Measurements from ENCODE around the gene OXT. TPM values are rescaled to one million over a fixed set of nuclear protein-coding genes. Genes with fewer than 3 reads are reported as not detected.
A peak's percentile ranks its signal among the peaks of the same experiment; 100 is the strongest.

Gene OXT
- total and polyA plus RNA-seq, 2 donors (not counting 1 experiment from before 2014, with no cell fraction given) = 1.0 to 1.7 TPM

DNA sequence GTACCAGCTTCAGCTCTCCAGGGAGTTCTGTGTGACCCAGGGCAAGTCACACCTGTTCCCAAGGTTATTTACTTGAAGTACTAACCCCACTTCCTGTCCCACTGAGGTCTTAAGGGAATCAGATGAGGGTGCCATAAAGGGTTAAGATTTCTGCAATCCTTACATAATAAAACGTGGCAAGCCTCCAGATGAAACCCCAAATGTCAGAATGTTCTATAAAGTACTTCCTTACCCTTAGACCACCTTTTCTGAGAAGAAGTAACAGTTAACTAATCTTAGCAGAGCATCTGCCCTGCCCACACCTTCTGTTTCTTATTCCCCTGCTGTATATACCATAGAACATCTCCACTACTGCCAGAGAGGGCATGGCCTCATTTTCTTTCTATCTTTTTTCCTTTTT, 19.1 kb downstream of the OXT start:
- Mint-ChIP-seq H3K4me1 (peaks cover 24% of the 10 kb centered on the region), H3K27me3 (peaks cover 21% of the 10 kb centered on the region), H3K9me3 (ENCODE audit: insufficient read depth) (no peaks in the 10 kb centered on the region), H3K4me3 (peak overlapping the region; percentile 66), H3K27ac (peak overlapping the region; percentile 39)
- ATAC-seq (ENCODE audit: low read depth) (no peak), DNase-seq (no peak)
- H3K4me2 ChIP-seq (replicated peaks; ENCODE audit: low read depth, low read length, poor library complexity, severe bottlenecking) = no peak overlapping the region
- POLR2A ChIA-PET = no interaction called here
- TF ChIP-seq EZH2 (IDR thresholded peaks at IDR 0.05; ENCODE audit: borderline replicate concordance, insufficient read depth, low read depth, low read length, poor library complexity, severe bottlenecking) = no peak
- TF ChIP-seq, protein P1, sequence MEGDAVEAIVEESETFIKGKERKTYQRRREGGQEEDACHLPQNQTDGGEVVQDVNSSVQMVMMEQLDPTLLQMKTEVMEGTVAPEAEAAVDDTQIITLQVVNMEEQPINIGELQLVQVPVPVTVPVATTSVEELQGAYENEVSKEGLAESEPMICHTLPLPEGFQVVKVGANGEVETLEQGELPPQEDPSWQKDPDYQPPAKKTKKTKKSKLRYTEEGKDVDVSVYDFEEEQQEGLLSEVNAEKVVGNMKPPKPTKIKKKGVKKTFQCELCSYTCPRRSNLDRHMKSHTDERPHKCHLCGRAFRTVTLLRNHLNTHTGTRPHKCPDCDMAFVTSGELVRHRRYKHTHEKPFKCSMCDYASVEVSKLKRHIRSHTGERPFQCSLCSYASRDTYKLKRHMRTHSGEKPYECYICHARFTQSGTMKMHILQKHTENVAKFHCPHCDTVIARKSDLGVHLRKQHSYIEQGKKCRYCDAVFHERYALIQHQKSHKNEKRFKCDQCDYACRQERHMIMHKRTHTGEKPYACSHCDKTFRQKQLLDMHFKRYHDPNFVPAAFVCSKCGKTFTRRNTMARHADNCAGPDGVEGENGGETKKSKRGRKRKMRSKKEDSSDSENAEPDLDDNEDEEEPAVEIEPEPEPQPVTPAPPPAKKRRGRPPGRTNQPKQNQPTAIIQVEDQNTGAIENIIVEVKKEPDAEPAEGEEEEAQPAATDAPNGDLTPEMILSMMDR (IDR thresholded peaks at IDR 0.05) = no peak
- H3K27ac ChIP-seq (ENCODE audit: low read length in 2 of 2) = no peak overlapping the region
- no CpG with 5 or more reads among the region's 1 CpG for WGBS (ENCODE audit: insufficient coverage)
- no peak overlapping the region for H3K4me3 ChIP-seq (ENCODE audit: control extremely low read depth in 1 of 5, extremely low read depth in 1 of 5, insufficient read depth in 1 of 5, low read depth in 2 of 5, low read length in 4 of 5)
- no peak overlapping the region for H2AFZ ChIP-seq (ENCODE audit: insufficient read depth, low read depth, low read length, poor library complexity, severe bottlenecking)
- peaks cover 18 to 27% of the 10 kb centered on the region in 2 donors for H3K4me1 ChIP-seq (ENCODE audit: control insufficient read depth in 2 of 2, insufficient read depth in 2 of 2, low read length in 2 of 2)
- no peak overlapping the region for H3K9ac ChIP-seq (ENCODE audit: low read length)
- no peaks in the 10 kb centered on the region for H3K36me3 ChIP-seq (replicated peaks in 1 of 2; ENCODE audit: control extremely low read depth in 1 of 2, control insufficient read depth in 1 of 2, extremely low read depth in 1 of 2, insufficient read depth in 2 of 2, low read length in 1 of 2)
- no peaks in the 10 kb centered on the region for H3K9me3 ChIP-seq (ENCODE audit: control extremely low read depth in 1 of 3, control insufficient read depth in 2 of 3, insufficient read depth in 1 of 3, low read length in 2 of 3)
- intact Hi-C loops (cut with micrococcal nuclease) = no loop called here
- H4K20me1 ChIP-seq (ENCODE audit: control insufficient read depth, insufficient read depth, low read length, poor library complexity, severe bottlenecking) = no peaks in the 10 kb centered on the region
- H3K79me2 ChIP-seq (ENCODE audit: control insufficient read depth, insufficient read depth, low read length) = no peaks in the 10 kb centered on the region
- CTCF ChIA-PET = interaction anchor here (1.1 kb wide), 1 partner anchor 21 kb away, joined by 3 read pairs; no protein-coding TSS in a partner anchor
- peaks cover 0 to 16% (median 6%) of the 10 kb centered on the region in 4 experiments for H3K27me3 ChIP-seq (replicated peaks in 1 of 4; ENCODE audit: control extremely low read depth in 1 of 4, control insufficient read depth in 3 of 4, insufficient read depth in 4 of 4, low read length in 3 of 4)

DNA sequence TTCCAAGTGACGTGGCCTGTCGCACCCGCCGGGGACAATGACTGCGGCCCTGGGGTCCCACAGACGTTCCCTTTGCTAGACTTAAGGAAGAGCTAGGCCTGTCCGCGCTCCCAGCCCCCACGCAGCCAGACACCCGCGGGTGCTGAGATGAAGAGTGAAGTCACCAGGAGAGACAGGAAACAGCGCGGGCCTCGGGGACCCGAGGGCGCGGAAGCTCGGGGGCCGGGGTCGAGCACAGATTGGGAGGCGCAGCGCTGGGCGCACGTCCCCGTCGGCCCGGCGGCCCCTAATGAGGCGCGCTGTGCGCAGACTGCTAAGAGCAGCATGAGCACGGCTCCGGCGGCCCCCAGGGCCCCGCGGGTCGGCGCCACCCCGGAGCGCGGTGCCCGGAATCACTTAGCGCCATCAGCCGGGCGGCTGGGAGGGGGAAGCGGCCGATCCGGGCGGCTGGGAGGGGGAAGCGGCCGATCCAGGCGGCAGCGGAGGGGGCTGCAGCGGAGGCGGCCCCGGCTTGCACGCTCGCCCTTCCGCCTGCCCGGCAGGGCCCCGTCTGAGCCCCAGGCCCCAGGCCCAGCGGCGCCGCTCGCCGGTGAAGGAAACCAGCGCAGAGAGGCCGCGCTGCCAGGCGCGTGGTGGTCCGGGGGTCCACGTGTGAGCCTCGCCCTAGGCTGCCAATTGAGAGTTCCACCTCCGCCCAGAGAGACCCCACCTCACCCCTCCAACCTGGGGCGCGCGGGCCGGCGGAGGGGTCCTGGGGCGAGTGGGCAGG, 21.4 kb downstream of the OXT start:
- 4% methylated on average over 75 of the region's 81 CpGs for WGBS (ENCODE audit: insufficient coverage)
- peaks cover 18 to 27% of the 10 kb centered on the region in 2 donors for H3K4me1 ChIP-seq (ENCODE audit: control insufficient read depth in 2 of 2, insufficient read depth in 2 of 2, low read length in 2 of 2)
- H2AFZ ChIP-seq (ENCODE audit: insufficient read depth, low read depth, low read length, poor library complexity, severe bottlenecking) = peak overlapping the region; percentile 82
- H3K4me3 ChIP-seq (ENCODE audit: control extremely low read depth in 1 of 5, extremely low read depth in 1 of 5, insufficient read depth in 1 of 5, low read depth in 2 of 5, low read length in 4 of 5) = peak overlapping the region in 4 of 5 experiments; percentile 44 to 73 (median 58)
- peak overlapping the region; percentile 58 to 68 for H3K27ac ChIP-seq (ENCODE audit: low read length in 2 of 2)
- H4K20me1 ChIP-seq (ENCODE audit: control insufficient read depth, insufficient read depth, low read length, poor library complexity, severe bottlenecking) = no peaks in the 10 kb centered on the region
- Mint-ChIP-seq H3K27ac (peak overlapping the region; percentile 97), H3K4me3 (peak overlapping the region; percentile 93), H3K9me3 (ENCODE audit: insufficient read depth) (no peaks in the 10 kb centered on the region), H3K27me3 (peaks cover 21% of the 10 kb centered on the region), H3K4me1 (peaks cover 24% of the 10 kb centered on the region)
- ATAC-seq (ENCODE audit: low read depth) (peak; percentile 59), DNase-seq (peak; percentile 73)
- POLR2A ChIA-PET = interaction anchor here (0.7 to 1.7 kb wide), 3 partner anchors 21 to 75 kb away, joined by 3 to 8 read pairs (median 7); partner anchors contain the start of genes MRPS26 and OXT
- no peaks in the 10 kb centered on the region for H3K79me2 ChIP-seq (ENCODE audit: control insufficient read depth, insufficient read depth, low read length)
- H3K9me3 ChIP-seq (ENCODE audit: control extremely low read depth in 1 of 3, control insufficient read depth in 2 of 3, insufficient read depth in 1 of 3, low read length in 2 of 3) = no peaks in the 10 kb centered on the region
- peaks cover 0 to 12% (median 6%) of the 10 kb centered on the region in 4 experiments for H3K27me3 ChIP-seq (replicated peaks in 1 of 4; ENCODE audit: control extremely low read depth in 1 of 4, control insufficient read depth in 3 of 4, insufficient read depth in 4 of 4, low read length in 3 of 4)
- TF ChIP-seq, protein P1 (IDR thresholded peaks at IDR 0.05) = no peak
- TF ChIP-seq EZH2 (IDR thresholded peaks at IDR 0.05; ENCODE audit: borderline replicate concordance, insufficient read depth, low read depth, low read length, poor library complexity, severe bottlenecking) = no peak
- CTCF ChIA-PET = interaction anchor here (0.7 to 1.4 kb wide), 4 partner anchors 16 to 921 kb away, joined by 3 to 7 read pairs (median 3); no protein-coding TSS in a partner anchor
- peak overlapping the region; percentile 97 for H3K4me2 ChIP-seq (replicated peaks; ENCODE audit: low read depth, low read length, poor library complexity, severe bottlenecking)
- intact Hi-C loops (cut with micrococcal nuclease) = loop anchor here (2.0 kb wide), 1 partner anchor 66 kb away; the partner anchor contains the start of genes FASTKD5 and UBOX5
- H3K36me3 ChIP-seq (replicated peaks in 1 of 2; ENCODE audit: control extremely low read depth in 1 of 2, control insufficient read depth in 1 of 2, extremely low read depth in 1 of 2, insufficient read depth in 2 of 2, low read length in 1 of 2) = no peaks in the 10 kb centered on the region
- H3K9ac ChIP-seq (ENCODE audit: low read length) = peak overlapping the region; percentile 68

Measured in B cell (primary cell).